HEK293 (cell line): Measurements from ENCODE around the gene ACSF2.
A peak's percentile ranks its signal among the peaks of the same experiment; 100 is the strongest.

Experiments used
- CTCF ChIA-PET: fragments of 350-600 bp; formaldehyde crosslinking; extraction: SDS; loops from one replicate; lab custom pipeline; 2021; ENCODE audit warnings: antibody characterized with exemption; lab: Yijun Ruan, JAX
- POLR2A ChIA-PET: fragments of 300-600 bp; formaldehyde crosslinking; extraction: SDS; loops from one replicate; lab custom pipeline; 2020; ENCODE audit warnings: antibody characterized with exemption, inconsistent platforms; lab: Yijun Ruan, JAX
- H3K27ac ChIP-seq: fragments of 200-500 bp; sonication (Bioruptor generic); 2 replicates; pipeline ENCODE4 v1.5.1; 2014; ENCODE audit warnings: low read depth, low read length, control low read depth, inconsistent platforms; ENCODE audit errors: extremely low read depth
- H3K36me3 ChIP-seq, 2 experiments: fragments of 200-500 bp in 1 of 2; sonication (Bioruptor generic) in 1 of 2; 1 replicate in 1 of 2; 2 replicates in 1 of 2; pipeline ENCODE4 v1.5.1; 2014 to 2017; ENCODE audit warnings: inconsistent platforms in 2 of 2, low read length in 2 of 2; ENCODE audit not compliant: control insufficient read depth in 2 of 2, insufficient read depth in 1 of 2
- H3K4me1 ChIP-seq: fragments of 200-500 bp; sonication (Bioruptor generic); 2 replicates; pipeline ENCODE4 v1.5.1; 2014; ENCODE audit warnings: mild to moderate bottlenecking, low read length, inconsistent platforms; ENCODE audit not compliant: control insufficient read depth, insufficient read depth
- H3K4me3 ChIP-seq: 2 replicates; pipeline ENCODE4 v1.5.1; 2011; ENCODE audit warnings: low read depth, mild to moderate bottlenecking, control low read depth, low read length, moderate library complexity
- H3K9me3 ChIP-seq: fragments of 200-500 bp; sonication (Bioruptor generic); 2 replicates; pipeline ENCODE4 v1.5.1; 2014; ENCODE audit warnings: low read depth, low read length, inconsistent platforms; ENCODE audit not compliant: control insufficient read depth, insufficient read depth
- EGR2 ChIP-seq: fragments of 450-650 bp; formaldehyde crosslinking; IDR thresholded peaks from 2 replicates; pipeline ENCODE4 v1.5.1; 2016; ENCODE audit warnings: low read depth, missing biosample characterization, missing genetic modification characterization
- GLIS1 ChIP-seq: fragments of 450-650 bp; formaldehyde crosslinking; IDR thresholded peaks from 2 replicates; pipeline ENCODE4 v1.5.1; 2016; ENCODE audit warnings: missing biosample characterization, missing genetic modification characterization
- HOXD13 ChIP-seq: sonication (generic); formaldehyde crosslinking; IDR thresholded peaks from 2 replicates; pipeline ENCODE4 v1.8.0; 2022; ENCODE audit warnings: missing genetic modification reagents, borderline replicate concordance
- ZFHX2 ChIP-seq: fragments of 450-650 bp; formaldehyde crosslinking; conservative IDR thresholded peaks from 2 replicates; pipeline ENCODE4 v1.5.1; 2016; ENCODE audit warnings: missing biosample characterization, missing genetic modification characterization
- ZNF157 ChIP-seq: fragments of 450-650 bp; formaldehyde crosslinking; IDR thresholded peaks from 2 replicates; pipeline ENCODE4 v1.5.1; 2016; ENCODE audit warnings: missing biosample characterization, missing genetic modification characterization
- ZNF561 ChIP-seq: fragments of 450-650 bp; IDR thresholded peaks from 2 replicates; pipeline ENCODE4 v1.5.1; 2018; ENCODE audit warnings: missing biosample characterization, missing genetic modification characterization, borderline replicate concordance
- TF ChIP-seq, protein P1 (sequence below): fragments of 450-650 bp; formaldehyde crosslinking; IDR thresholded peaks from 2 replicates; pipeline ENCODE4 v1.5.1; 2017; ENCODE audit warnings: missing biosample characterization, missing genetic modification characterization
- TF ChIP-seq, protein P2 (sequence below): fragments of 450-650 bp; formaldehyde crosslinking; IDR thresholded peaks from 2 replicates; pipeline ENCODE4 v1.5.1; 2016; ENCODE audit warnings: missing biosample characterization, missing genetic modification characterization

Gene ACSF2

DNA sequence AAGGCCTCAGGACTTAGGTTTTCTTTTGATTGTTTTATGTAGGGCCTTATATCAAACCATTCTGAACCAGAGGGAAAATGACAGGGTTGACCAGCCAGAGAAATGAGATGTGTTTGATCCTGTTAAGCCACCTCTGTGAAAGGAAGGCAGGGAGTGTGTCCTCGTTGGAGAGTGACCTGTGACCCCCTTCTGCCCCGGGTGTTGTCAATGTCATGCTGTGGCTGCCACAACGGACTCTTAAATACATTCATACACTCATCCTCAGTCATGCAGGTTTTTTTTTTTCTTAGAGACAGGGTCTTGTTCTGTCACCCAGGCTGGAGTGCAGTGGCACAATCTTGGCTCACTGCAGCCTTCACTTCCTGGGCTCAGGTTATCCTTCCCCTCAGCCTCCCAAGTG, 88.4 kb downstream of the ACSF2 start (continued):
- TF ChIP-seq, protein P1, sequence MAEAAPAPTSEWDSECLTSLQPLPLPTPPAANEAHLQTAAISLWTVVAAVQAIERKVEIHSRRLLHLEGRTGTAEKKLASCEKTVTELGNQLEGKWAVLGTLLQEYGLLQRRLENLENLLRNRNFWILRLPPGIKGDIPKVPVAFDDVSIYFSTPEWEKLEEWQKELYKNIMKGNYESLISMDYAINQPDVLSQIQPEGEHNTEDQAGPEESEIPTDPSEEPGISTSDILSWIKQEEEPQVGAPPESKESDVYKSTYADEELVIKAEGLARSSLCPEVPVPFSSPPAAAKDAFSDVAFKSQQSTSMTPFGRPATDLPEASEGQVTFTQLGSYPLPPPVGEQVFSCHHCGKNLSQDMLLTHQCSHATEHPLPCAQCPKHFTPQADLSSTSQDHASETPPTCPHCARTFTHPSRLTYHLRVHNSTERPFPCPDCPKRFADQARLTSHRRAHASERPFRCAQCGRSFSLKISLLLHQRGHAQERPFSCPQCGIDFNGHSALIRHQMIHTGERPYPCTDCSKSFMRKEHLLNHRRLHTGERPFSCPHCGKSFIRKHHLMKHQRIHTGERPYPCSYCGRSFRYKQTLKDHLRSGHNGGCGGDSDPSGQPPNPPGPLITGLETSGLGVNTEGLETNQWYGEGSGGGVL: no peak

DNA sequence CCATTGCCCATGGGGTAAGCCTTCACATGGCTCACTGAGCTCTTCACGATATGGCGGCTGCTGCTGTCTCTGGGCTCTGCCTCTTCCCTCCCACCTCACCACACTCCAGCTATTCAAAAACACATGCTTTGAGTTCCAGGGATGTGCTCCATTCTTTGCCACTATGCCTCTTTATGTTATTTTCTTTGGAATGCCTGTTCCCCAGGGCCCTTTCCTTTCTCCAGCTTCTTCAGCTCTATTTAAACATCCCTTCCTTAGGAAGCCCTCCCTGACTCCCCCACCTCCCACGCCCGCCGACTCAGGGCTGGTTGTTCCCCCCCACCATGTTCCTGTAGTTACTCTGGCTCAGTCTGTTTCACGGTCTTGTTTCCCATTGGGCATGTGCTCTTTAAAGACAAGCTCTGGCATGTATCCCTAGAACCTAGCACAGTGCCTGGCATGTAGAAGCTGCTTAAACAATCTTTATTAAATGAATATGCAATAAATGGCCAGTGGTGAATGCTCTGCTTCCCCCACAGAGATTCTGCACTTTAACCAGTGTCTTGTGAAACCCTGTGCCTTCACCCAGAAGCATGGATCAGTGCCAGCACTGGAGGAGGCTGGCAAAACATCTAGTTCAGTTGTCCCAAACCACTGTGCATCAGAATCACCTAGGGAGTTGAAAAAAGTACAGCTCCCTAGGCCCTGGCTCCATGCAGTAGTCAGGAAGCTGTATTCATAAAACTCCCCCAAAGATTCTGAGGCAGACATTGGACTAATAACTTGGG, 89.1 kb downstream of the ACSF2 start:
- Histone ChIP-seq H3K4me3 (no peak overlapping the region), H3K9me3 (no peaks in the 10 kb centered on the region), H3K27ac (no peak overlapping the region), H3K36me3 (no peaks in the 10 kb centered on the region), H3K4me1 (no peaks in the 10 kb centered on the region)
- TF ChIP-seq, protein P1: peak; percentile 27; the same call in 1 of the 2 replicates
- TF ChIP-seq GLIS1 (peak; percentile 54; the same call in 1 of the 2 replicates), ZNF157 (tag by site-specific recombination) (no peak), EGR2 (peak; percentile 60), ZFHX2 (tag by site-specific recombination) (peak; percentile 80), HOXD13 (CRISPR knock-in tag) (no peak)
- TF ChIP-seq, protein P2, sequence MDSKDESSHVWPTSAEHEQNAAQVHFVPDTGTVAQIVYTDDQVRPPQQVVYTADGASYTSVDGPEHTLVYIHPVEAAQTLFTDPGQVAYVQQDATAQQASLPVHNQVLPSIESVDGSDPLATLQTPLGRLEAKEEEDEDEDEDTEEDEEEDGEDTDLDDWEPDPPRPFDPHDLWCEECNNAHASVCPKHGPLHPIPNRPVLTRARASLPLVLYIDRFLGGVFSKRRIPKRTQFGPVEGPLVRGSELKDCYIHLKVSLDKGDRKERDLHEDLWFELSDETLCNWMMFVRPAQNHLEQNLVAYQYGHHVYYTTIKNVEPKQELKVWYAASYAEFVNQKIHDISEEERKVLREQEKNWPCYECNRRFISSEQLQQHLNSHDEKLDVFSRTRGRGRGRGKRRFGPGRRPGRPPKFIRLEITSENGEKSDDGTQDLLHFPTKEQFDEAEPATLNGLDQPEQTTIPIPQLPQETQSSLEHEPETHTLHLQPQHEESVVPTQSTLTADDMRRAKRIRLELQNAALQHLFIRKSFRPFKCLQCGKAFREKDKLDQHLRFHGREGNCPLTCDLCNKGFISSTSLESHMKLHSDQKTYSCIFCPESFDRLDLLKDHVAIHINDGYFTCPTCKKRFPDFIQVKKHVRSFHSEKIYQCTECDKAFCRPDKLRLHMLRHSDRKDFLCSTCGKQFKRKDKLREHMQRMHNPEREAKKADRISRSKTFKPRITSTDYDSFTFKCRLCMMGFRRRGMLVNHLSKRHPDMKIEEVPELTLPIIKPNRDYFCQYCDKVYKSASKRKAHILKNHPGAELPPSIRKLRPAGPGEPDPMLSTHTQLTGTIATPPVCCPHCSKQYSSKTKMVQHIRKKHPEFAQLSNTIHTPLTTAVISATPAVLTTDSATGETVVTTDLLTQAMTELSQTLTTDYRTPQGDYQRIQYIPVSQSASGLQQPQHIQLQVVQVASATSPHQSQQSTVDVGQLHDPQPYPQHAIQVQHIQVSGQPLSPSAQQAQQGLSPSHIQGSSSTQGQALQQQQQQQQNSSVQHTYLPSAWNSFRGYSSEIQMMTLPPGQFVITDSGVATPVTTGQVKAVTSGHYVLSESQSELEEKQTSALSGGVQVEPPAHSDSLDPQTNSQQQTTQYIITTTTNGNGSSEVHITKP (tag by site-specific recombination): peak; percentile 79
- ChIA-PET POLR2A (interaction anchor here (0.6 kb wide), 1 partner anchor 48 kb away, joined by 7 read pairs; no protein-coding TSS in a partner anchor), CTCF (interaction anchor here (0.6 to 3.2 kb wide), 9 partner anchors 10 to 268 kb away, joined by 3 to 16 read pairs (median 4); partner anchors contain the start of gene LRRC59)

DNA sequence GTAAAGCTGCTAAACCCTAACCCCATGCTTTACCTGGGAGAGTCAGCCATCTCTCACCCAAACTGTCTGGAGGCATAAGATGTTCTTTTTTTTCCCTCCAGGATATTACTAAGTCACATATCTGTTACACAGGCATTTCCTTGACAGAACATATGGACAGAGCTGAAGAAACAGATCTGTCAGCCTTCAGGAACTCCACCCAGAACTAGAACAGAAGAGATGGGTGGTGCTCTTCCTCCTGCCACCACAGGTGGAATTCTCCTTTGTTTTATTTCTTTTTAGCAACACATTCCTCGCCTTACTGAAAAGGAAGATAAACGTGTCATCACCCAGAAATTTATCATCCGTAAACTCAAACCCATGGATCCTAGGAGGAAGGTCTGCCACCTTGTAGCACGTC, 91.0 kb downstream of the ACSF2 start:
- H3K36me3 ChIP-seq: no peaks in the 10 kb centered on the region
- H3K4me3 ChIP-seq: no peak overlapping the region
- no peak overlapping the region for H3K27ac ChIP-seq
- POLR2A ChIA-PET: interaction anchor here (0.5 kb wide), 1 partner anchor 315 kb away, joined by 4 read pairs; the partner anchor contains the start of gene COL1A1
- no peaks in the 10 kb centered on the region for H3K4me1 ChIP-seq
- CTCF ChIA-PET: interaction anchor here (0.5 to 3.2 kb wide), 6 partner anchors 13 to 169 kb away, joined by 3 to 16 read pairs (median 4); partner anchors contain the start of gene RSAD1
- H3K9me3 ChIP-seq: no peaks in the 10 kb centered on the region
- no peak for TF ChIP-seq ZNF561
